ENCODE measurements around the gene FOXC1. TPM values are rescaled to one million over a fixed set of nuclear protein-coding genes. Genes with fewer than 3 reads are reported as not detected.

The FOXC1 gene
- total RNA-seq, 2 donors from 2014 or later = 13.5 to 23.6 TPM

DNA sequence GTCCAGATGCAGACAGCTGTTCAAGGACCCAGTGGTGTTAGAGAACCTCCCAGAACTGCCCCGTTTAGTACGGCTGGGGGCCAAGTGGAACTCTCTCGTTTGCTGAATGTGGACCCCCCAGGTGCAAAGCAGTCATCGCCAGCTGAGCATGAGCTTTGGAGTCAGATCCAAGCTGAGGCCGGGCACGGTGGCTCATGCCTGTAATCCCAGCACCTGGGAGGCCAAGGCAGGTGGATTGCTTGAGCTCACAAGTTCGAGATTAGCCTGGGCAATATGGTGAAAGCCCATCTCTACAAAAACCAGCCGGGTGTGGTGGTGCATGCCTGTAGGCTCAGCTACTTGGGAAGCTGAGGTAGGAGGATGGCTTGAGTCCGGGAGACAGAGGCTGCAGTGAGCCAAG, 29.7 kb downstream of the FOXC1 start:
- no peak overlapping the region for H3K27ac ChIP-seq
- no peaks in the 10 kb centered on the region for H3K36me3 ChIP-seq
- no peaks in the 10 kb centered on the region for H3K9me3 ChIP-seq
- no peaks in the 10 kb centered on the region for H3K27me3 ChIP-seq
- H3K4me1 ChIP-seq = peaks cover 0 to 7% of the 10 kb centered on the region in 2 donors
- TF ChIP-seq, protein P1, sequence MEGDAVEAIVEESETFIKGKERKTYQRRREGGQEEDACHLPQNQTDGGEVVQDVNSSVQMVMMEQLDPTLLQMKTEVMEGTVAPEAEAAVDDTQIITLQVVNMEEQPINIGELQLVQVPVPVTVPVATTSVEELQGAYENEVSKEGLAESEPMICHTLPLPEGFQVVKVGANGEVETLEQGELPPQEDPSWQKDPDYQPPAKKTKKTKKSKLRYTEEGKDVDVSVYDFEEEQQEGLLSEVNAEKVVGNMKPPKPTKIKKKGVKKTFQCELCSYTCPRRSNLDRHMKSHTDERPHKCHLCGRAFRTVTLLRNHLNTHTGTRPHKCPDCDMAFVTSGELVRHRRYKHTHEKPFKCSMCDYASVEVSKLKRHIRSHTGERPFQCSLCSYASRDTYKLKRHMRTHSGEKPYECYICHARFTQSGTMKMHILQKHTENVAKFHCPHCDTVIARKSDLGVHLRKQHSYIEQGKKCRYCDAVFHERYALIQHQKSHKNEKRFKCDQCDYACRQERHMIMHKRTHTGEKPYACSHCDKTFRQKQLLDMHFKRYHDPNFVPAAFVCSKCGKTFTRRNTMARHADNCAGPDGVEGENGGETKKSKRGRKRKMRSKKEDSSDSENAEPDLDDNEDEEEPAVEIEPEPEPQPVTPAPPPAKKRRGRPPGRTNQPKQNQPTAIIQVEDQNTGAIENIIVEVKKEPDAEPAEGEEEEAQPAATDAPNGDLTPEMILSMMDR (IDR thresholded peaks at IDR 0.05) = no peak
- DNase-seq (ENCODE audit: low spot score) = no peak
- no peak overlapping the region for H3K4me3 ChIP-seq

DNA sequence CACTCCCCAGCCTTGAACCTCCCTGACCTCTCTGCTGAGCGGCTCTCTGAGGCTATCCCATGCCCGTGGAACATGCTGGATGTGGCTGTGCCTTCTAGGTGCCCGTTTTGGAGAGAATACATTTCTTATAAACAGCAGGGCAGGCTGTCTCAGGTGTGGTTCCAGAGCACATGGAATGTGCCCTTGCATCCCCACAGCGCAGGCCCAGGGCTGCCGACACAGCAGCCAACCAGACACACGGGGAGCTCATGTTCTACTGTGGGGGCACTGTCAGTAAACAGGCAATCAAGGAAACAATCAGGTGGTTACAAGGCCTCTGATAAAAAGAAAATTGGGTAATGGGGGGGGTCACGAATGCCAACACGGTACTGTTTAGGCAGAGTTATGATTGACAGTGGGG, 30.8 kb downstream of the FOXC1 start:
- TF ChIP-seq, protein P1 (IDR thresholded peaks at IDR 0.05) = no peak
- Histone ChIP-seq H3K36me3 (no peaks in the 10 kb centered on the region), H3K9me3 (no peaks in the 10 kb centered on the region), H3K27me3 (no peaks in the 10 kb centered on the region), H3K27ac (no peak overlapping the region), H3K4me1 (peaks cover 0 to 1% of the 10 kb centered on the region in 2 donors), H3K4me3 (no peak overlapping the region)
- no peak for DNase-seq (ENCODE audit: low spot score)

DNA sequence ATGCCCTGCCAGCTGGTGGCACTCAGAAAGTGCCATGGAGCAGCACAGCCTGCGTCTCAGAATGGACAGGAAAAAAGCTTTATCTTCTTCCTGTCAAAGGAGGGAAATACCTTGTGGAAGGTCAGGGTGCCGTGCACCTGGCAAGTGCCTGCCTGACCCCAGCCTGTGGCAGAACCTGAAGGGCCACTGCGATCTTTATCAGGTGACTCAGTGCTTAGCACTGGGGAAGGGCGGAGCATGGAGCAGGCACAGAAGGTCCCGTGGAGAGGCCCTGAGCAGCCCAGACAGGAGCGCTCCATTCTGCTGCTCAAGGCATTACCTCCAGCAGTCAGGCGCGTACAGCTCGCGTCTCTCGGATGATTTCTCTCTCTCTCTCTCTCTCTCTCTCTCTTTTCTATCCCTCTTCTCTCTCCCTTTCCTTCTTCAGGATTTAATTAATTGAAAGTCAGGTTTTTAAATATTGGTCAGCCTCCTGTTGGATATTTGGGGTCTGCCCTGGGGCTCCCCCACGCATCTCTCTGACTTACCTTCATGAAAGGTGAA, 31.7 kb downstream of the FOXC1 start:
- TF ChIP-seq, protein P1 (IDR thresholded peaks at IDR 0.05) = no peak
- no peaks in the 10 kb centered on the region for H3K27me3 ChIP-seq
- no peak for DNase-seq (ENCODE audit: low spot score)
- H3K4me1 ChIP-seq = no peaks in the 10 kb centered on the region
- no peaks in the 10 kb centered on the region for H3K9me3 ChIP-seq
- no peak overlapping the region for H3K4me3 ChIP-seq
- no peak overlapping the region for H3K27ac ChIP-seq
- no peaks in the 10 kb centered on the region for H3K36me3 ChIP-seq

DNA sequence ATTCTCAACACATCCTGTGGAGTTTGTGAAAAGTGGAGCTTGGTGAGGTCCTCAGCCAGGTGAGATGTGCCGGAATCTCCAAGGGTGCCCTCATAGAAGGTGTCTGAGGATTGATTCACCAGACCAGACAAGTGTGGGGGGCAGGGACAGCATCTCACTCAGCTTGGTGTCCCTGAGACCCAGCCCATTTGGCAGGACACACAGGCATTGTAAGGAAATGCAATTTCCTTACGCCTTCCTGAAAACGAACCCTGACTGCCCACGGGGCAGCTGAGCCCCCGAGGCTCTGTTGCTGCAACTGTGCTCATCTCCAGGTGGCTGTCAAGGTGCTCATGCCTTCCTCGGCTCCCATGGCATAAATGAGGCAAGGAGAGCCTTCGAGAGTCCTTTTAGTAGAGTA, 33.4 kb downstream of the FOXC1 start:
- DNase-seq (ENCODE audit: low spot score) = no peak
- H3K4me1 ChIP-seq = no peaks in the 10 kb centered on the region
- no peaks in the 10 kb centered on the region for H3K27me3 ChIP-seq
- TF ChIP-seq, protein P1 (IDR thresholded peaks at IDR 0.05) = no peak
- no peak overlapping the region for H3K4me3 ChIP-seq
- H3K9me3 ChIP-seq = no peaks in the 10 kb centered on the region
- no peaks in the 10 kb centered on the region for H3K36me3 ChIP-seq
- H3K27ac ChIP-seq = no peak overlapping the region

DNA sequence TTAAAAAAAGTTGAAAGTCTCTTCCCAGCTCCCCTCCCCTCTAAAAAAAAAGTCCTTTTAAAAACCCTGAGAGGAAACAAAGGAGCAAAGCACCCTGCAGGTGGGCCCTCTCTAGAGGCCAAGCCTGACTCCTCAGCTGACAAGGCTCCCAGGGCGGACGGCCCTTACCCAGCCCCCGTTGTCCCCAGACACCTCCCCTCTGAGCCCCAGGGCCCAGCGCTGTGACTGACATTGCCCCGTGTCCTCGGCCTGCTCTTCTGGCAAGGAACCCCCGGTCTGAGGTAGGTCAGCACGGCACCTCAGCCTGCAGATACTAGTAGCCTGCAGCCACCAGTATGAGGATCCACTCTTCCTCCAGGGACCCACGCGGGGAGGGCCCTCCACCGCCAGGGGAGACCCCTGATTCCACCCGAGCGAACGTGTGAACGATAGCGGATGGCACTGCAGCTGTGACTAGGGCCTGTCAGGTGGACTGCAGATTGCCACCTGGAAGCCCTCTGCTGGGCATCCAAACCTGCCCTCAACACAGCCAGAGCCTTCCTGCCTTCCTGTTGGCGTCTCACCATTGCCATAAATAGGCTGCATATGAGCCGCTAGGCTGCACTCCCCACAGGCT, 34.2 kb downstream of the FOXC1 start:
- Histone ChIP-seq H3K27me3 (no peaks in the 10 kb centered on the region), H3K4me3 (no peak overlapping the region), H3K36me3 (no peaks in the 10 kb centered on the region), H3K4me1 (no peaks in the 10 kb centered on the region), H3K27ac (no peak overlapping the region), H3K9me3 (no peaks in the 10 kb centered on the region)
- DNase-seq (ENCODE audit: low spot score) = no peak
- TF ChIP-seq, protein P1 (IDR thresholded peaks at IDR 0.05) = no peak
